Mucosa of descending colon (tissue), 3 donors: Measurements from ENCODE around the gene ZNF436. TPM values are rescaled to one million over a fixed set of nuclear protein-coding genes. Genes with fewer than 3 reads are reported as not detected.

Experiments used
- ATAC-seq: fragments of 200-7000 bp; cut with Tn5 transposase; one replicate; pipeline ENCODE4 v1.9.1; 2020; ENCODE audit warnings: mild to moderate bottlenecking, moderate library complexity
- DNase-seq, 3 donors: peaks; one replicate each; pipeline ENCODE4 v3.0.0-alpha.2; 2020
- H3K36me3 ChIP-seq: fragments of 200-600 bp; one replicate; pipeline ENCODE4 v1.8.0; 2021; ENCODE audit warnings: low read depth, mild to moderate bottlenecking
- H3K4me1 ChIP-seq: fragments of 200-600 bp; one replicate; pipeline ENCODE4 v1.8.0; 2021; ENCODE audit warnings: low read depth, mild to moderate bottlenecking
- H3K4me3 ChIP-seq: fragments of 200-600 bp; one replicate; pipeline ENCODE4 v1.8.0; 2021; ENCODE audit warnings: mild to moderate bottlenecking
- H3K9me3 ChIP-seq: fragments of 200-600 bp; one replicate; pipeline ENCODE4 v1.8.0; 2021; ENCODE audit warnings: mild to moderate bottlenecking
- intact Hi-C, 2 donors: fragments of 100-400 bp; cut with DNase I in 1 of 2; cut with micrococcal nuclease in 1 of 2; formaldehyde crosslinking; loops; one replicate each; pipeline versions ENCODE4 v1.11.0 to v1.11.1; 2022; cut with DNase I, micrococcal nuclease
- total RNA-seq, 3 donors: library from RNA; stranded (reverse); fragmentation: NEBNext Ultra II Directional in 2 of 3; extraction: Animal tissue kit (Norgen Biotek cat#: 25700) in 2 of 3; gene quantifications; one replicate each; pipeline versions ENCODE4 v1.2.1 to v1.2.4, GENCODE V29; 2021 to 2023
- TF ChIP-seq, protein P1 (sequence below): fragments of 200-600 bp; IDR thresholded peaks from one replicate; pipeline ENCODE4 v1.8.0; 2022; ENCODE audit warnings: antibody characterized with exemption, mild to moderate bottlenecking
- donor health status: DM: no; HTN: no; CAD: no; lungs with moderate emphysema.
- donor health status: DM: no; HTN: no; CAD: no.
- donor health status: DM: no; HTN: yes; CAD: no.

ZNF436 gene
- total RNA-seq, 3 donors from 2014 or later: 10.1 to 15.2 (median 11.4) TPM

DNA sequence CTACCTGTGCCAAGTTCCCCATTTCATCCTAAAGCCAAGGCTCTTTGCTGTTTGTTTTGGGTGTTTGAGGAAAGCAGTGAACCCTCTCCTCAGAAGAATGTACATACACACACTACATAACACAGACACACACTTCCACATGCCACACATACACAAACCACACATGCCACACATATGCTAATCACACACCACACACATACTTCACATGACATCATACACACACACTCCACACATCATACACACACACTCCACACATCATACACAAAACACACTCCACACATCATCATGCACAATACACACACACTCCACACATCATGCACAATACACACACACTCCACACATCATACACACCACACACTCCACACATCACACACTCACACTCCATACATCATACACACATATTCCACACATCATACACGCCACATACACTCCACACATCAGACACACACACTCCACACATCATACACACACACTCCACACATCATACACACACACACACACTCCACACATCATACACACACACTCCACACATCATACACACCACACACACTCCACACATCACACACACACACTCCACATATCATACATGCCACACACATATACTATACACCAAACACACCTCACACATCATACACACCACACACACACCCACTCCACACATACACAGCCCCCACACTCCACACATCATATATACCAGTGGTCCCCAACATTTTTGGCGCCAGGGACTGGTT lies 22.7 kb upstream of the ZNF436 start:
- TF ChIP-seq, protein P1, sequence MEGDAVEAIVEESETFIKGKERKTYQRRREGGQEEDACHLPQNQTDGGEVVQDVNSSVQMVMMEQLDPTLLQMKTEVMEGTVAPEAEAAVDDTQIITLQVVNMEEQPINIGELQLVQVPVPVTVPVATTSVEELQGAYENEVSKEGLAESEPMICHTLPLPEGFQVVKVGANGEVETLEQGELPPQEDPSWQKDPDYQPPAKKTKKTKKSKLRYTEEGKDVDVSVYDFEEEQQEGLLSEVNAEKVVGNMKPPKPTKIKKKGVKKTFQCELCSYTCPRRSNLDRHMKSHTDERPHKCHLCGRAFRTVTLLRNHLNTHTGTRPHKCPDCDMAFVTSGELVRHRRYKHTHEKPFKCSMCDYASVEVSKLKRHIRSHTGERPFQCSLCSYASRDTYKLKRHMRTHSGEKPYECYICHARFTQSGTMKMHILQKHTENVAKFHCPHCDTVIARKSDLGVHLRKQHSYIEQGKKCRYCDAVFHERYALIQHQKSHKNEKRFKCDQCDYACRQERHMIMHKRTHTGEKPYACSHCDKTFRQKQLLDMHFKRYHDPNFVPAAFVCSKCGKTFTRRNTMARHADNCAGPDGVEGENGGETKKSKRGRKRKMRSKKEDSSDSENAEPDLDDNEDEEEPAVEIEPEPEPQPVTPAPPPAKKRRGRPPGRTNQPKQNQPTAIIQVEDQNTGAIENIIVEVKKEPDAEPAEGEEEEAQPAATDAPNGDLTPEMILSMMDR: no peak
- no peaks in the 10 kb centered on the region for H3K4me1 ChIP-seq
- DNase-seq: no peak
- intact Hi-C loops: no loop called here
- H3K36me3 ChIP-seq: peaks cover 2% of the 10 kb centered on the region
- peak; percentile 24 for ATAC-seq
- no peak overlapping the region for H3K4me3 ChIP-seq
- H3K9me3 ChIP-seq: no peaks in the 10 kb centered on the region

GRCh38 chr1:23389837-23390321 lies 20.2 kb upstream of the ZNF436 start:
- no peak overlapping the region for H3K4me3 ChIP-seq
- peaks cover 2% of the 10 kb centered on the region for H3K36me3 ChIP-seq
- no peaks in the 10 kb centered on the region for H3K4me1 ChIP-seq
- H3K9me3 ChIP-seq: no peaks in the 10 kb centered on the region
- ATAC-seq (no peak), DNase-seq (no peak)
- TF ChIP-seq, protein P1: no peak
- intact Hi-C loops: no loop called here

DNA sequence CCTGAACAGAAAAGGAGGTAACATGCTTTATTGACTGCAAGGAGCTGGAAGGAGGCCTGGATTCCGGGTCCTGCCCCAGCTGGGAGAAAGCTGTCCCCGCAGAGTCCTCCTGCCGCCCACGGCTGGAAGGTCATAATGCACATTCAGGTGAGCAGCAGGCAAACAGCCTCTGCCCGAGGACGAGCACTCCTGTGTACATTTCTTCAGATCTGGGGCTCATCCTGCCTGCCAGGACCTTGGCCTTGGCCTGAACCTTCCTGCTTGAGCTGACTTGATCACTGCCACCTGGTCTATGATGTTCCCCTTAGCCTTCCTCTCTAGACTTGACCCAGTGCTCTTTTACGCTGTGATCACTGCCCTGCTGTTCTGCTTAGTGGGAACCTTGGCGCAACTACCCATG lies 17.9 kb upstream of the ZNF436 start:
- ATAC-seq (no peak), DNase-seq (no peak)
- intact Hi-C loops: no loop called here
- TF ChIP-seq, protein P1: no peak
- H3K36me3 ChIP-seq: no peaks in the 10 kb centered on the region
- H3K9me3 ChIP-seq: no peaks in the 10 kb centered on the region
- no peak overlapping the region for H3K4me3 ChIP-seq
- H3K4me1 ChIP-seq: no peaks in the 10 kb centered on the region

- Histone ChIP-seq H3K36me3 (no peaks in the 10 kb centered on the region), H3K4me1 (no peaks in the 10 kb centered on the region), H3K4me3 (no peak overlapping the region), H3K9me3 (no peaks in the 10 kb centered on the region)
- no peak for ATAC-seq
- DNase-seq: no peak
- TF ChIP-seq, protein P1: no peak
- intact Hi-C loops: no loop called here
Measured at GRCh38 chr1:23385119-23385621, 15.5 kb upstream of the ZNF436 start.

GRCh38 chr1:23384312-23385058 lies 14.8 kb upstream of the ZNF436 start:
- H3K36me3 ChIP-seq: no peaks in the 10 kb centered on the region
- H3K4me1 ChIP-seq: no peaks in the 10 kb centered on the region
- TF ChIP-seq, protein P1: no peak
- DNase-seq: no peak
- intact Hi-C loops: no loop called here
- no peak overlapping the region for H3K4me3 ChIP-seq
- H3K9me3 ChIP-seq: no peaks in the 10 kb centered on the region
- ATAC-seq: peak; percentile 90
